ENCODE results near the gene SYNM. TPM values are rescaled to one million over a fixed set of nuclear protein-coding genes. Genes with fewer than 3 reads are reported as not detected.
"Not testable (repeated sequence)": the region's sequence is repeated elsewhere in the genome, so short reads cannot be mapped to it uniquely, and the experiment has no call there.

The SYNM gene
- total RNA-seq, 1 donor from 2014 or later: 0.55 TPM

- H3K36me3 Mint-ChIP-seq (ENCODE audit: low read depth): no peaks in the 10 kb centered on the region
- H3K27ac Mint-ChIP-seq: no peak overlapping the region
- H3K27me3 Mint-ChIP-seq (ENCODE audit: low read depth): peaks cover 55% of the 10 kb centered on the region
- DNase-seq (ENCODE audit: low spot score): no peak
- intact Hi-C loops (cut with micrococcal nuclease): loop anchor here (10.0 kb wide), 1 partner anchor 652 kb away; no protein-coding TSS in a partner anchor
- H3K4me1 Mint-ChIP-seq (ENCODE audit: low read depth): peaks cover 12% of the 10 kb centered on the region
- no peaks in the 10 kb centered on the region for H3K9me3 Mint-ChIP-seq
- no peak overlapping the region for H3K4me3 Mint-ChIP-seq (ENCODE audit: low read depth)
These were observed 1.6 kb upstream of the SYNM start for GRCh38 chr15:99103279-99103678.

GRCh38 chr15:99105514-99106341 lies 848 bp downstream of the SYNM start:
- no peaks in the 10 kb centered on the region for H3K9me3 Mint-ChIP-seq
- DNase-seq (ENCODE audit: low spot score): peak; percentile 41
- H3K4me1 Mint-ChIP-seq (ENCODE audit: low read depth): peaks cover 12% of the 10 kb centered on the region
- H3K27me3 Mint-ChIP-seq (ENCODE audit: low read depth): peaks cover 51% of the 10 kb centered on the region
- H3K36me3 Mint-ChIP-seq (ENCODE audit: low read depth): no peaks in the 10 kb centered on the region
- intact Hi-C loops (cut with micrococcal nuclease): loop anchor here (10.0 kb wide), 1 partner anchor 649 kb away; no protein-coding TSS in a partner anchor
- H3K27ac Mint-ChIP-seq: no peak overlapping the region
- H3K4me3 Mint-ChIP-seq (ENCODE audit: low read depth): peak overlapping the region; percentile 47

GRCh38 chr15:99106417-99107220 lies 1.7 kb downstream of the SYNM start:
- no peak overlapping the region for H3K27ac Mint-ChIP-seq

GRCh38 chr15:99108993-99109392 lies 4.1 kb downstream of the SYNM start:
- Mint-ChIP-seq H3K36me3 (ENCODE audit: low read depth) (no peaks in the 10 kb centered on the region), H3K9me3 (no peaks in the 10 kb centered on the region), H3K27me3 (ENCODE audit: low read depth) (peaks cover 35% of the 10 kb centered on the region)

More at GRCh38 chr15:99106417-99107220, 1.7 kb downstream of the SYNM start:
- DNase-seq (ENCODE audit: low spot score): no peak
- Mint-ChIP-seq H3K9me3 (no peaks in the 10 kb centered on the region), H3K4me1 (ENCODE audit: low read depth) (peaks cover 14% of the 10 kb centered on the region), H3K4me3 (ENCODE audit: low read depth) (peak overlapping the region; percentile 47), H3K27me3 (ENCODE audit: low read depth) (peaks cover 51% of the 10 kb centered on the region), H3K36me3 (ENCODE audit: low read depth) (no peaks in the 10 kb centered on the region)
- intact Hi-C loops (cut with micrococcal nuclease): loop anchor here (10.0 kb wide), 1 partner anchor 648 kb away; no protein-coding TSS in a partner anchor

GRCh38 chr15:99109555-99110021 lies 4.7 kb downstream of the SYNM start:
- intact Hi-C loops (cut with micrococcal nuclease): loop anchor here (10.0 kb wide), 1 partner anchor 645 kb away; no protein-coding TSS in a partner anchor
- H3K27ac Mint-ChIP-seq: no peak overlapping the region
- peaks cover 35% of the 10 kb centered on the region for H3K27me3 Mint-ChIP-seq (ENCODE audit: low read depth)
- no peaks in the 10 kb centered on the region for H3K9me3 Mint-ChIP-seq
- H3K4me1 Mint-ChIP-seq (ENCODE audit: low read depth): peaks cover 14% of the 10 kb centered on the region
- H3K36me3 Mint-ChIP-seq (ENCODE audit: low read depth): no peaks in the 10 kb centered on the region
- H3K4me3 Mint-ChIP-seq (ENCODE audit: low read depth): no peak overlapping the region
- no peak for DNase-seq (ENCODE audit: low spot score)

More at GRCh38 chr15:99108993-99109392, 4.1 kb downstream of the SYNM start:
- Mint-ChIP-seq H3K4me1 (ENCODE audit: low read depth) (peaks cover 14% of the 10 kb centered on the region), H3K27ac (no peak overlapping the region), H3K4me3 (ENCODE audit: low read depth) (no peak overlapping the region)
- intact Hi-C loops (cut with micrococcal nuclease): loop anchor here (10.0 kb wide), 1 partner anchor 646 kb away; no protein-coding TSS in a partner anchor
- DNase-seq (ENCODE audit: low spot score): no peak

GRCh38 chr15:99110093-99110492 lies 5.2 kb downstream of the SYNM start:
- no peak overlapping the region for H3K4me3 Mint-ChIP-seq (ENCODE audit: low read depth)
- no peaks in the 10 kb centered on the region for H3K36me3 Mint-ChIP-seq (ENCODE audit: low read depth)
- H3K27ac Mint-ChIP-seq: no peak overlapping the region
- no peak for DNase-seq (ENCODE audit: low spot score)
- peaks cover 35% of the 10 kb centered on the region for H3K27me3 Mint-ChIP-seq (ENCODE audit: low read depth)
- intact Hi-C loops (cut with micrococcal nuclease): no loop called here
- H3K4me1 Mint-ChIP-seq (ENCODE audit: low read depth): peaks cover 14% of the 10 kb centered on the region
- H3K9me3 Mint-ChIP-seq: no peaks in the 10 kb centered on the region

- Mint-ChIP-seq H3K36me3 (ENCODE audit: low read depth) (no peaks in the 10 kb centered on the region), H3K27ac (no peak overlapping the region), H3K4me3 (ENCODE audit: low read depth) (no peak overlapping the region), H3K4me1 (ENCODE audit: low read depth) (peaks cover 14% of the 10 kb centered on the region), H3K27me3 (ENCODE audit: low read depth) (peaks cover 35% of the 10 kb centered on the region), H3K9me3 (no peaks in the 10 kb centered on the region)
- DNase-seq (ENCODE audit: low spot score): no peak
- intact Hi-C loops (cut with micrococcal nuclease): no loop called here
These were observed 5.9 kb downstream of the SYNM start for GRCh38 chr15:99110581-99111320.

GRCh38 chr15:99111641-99112040 lies 6.8 kb downstream of the SYNM start:
- H3K4me1 Mint-ChIP-seq (ENCODE audit: low read depth); H3K36me3 Mint-ChIP-seq (ENCODE audit: low read depth); DNase-seq (ENCODE audit: low spot score); H3K4me3 Mint-ChIP-seq (ENCODE audit: low read depth); intact Hi-C loops (cut with micrococcal nuclease); H3K27ac Mint-ChIP-seq; H3K9me3 Mint-ChIP-seq: not testable (repeated sequence)
- H3K27me3 Mint-ChIP-seq (ENCODE audit: low read depth): peaks cover 29% of the 10 kb centered on the region

- Mint-ChIP-seq H3K9me3 (no peaks in the 10 kb centered on the region), H3K36me3 (ENCODE audit: low read depth) (no peaks in the 10 kb centered on the region), H3K4me1 (ENCODE audit: low read depth) (peaks cover 2% of the 10 kb centered on the region), H3K27me3 (ENCODE audit: low read depth) (peaks cover 18% of the 10 kb centered on the region), H3K27ac (no peak overlapping the region), H3K4me3 (ENCODE audit: low read depth) (no peak overlapping the region)
- DNase-seq (ENCODE audit: low spot score): no peak
- intact Hi-C loops (cut with micrococcal nuclease): no loop called here
These were observed 8.8 kb downstream of the SYNM start for GRCh38 chr15:99113547-99114271.

GRCh38 chr15:99114511-99115299 lies 9.8 kb downstream of the SYNM start:
- no peak overlapping the region for H3K4me3 Mint-ChIP-seq (ENCODE audit: low read depth)
- H3K36me3 Mint-ChIP-seq (ENCODE audit: low read depth): no peaks in the 10 kb centered on the region
- DNase-seq (ENCODE audit: low spot score): no peak
- intact Hi-C loops (cut with micrococcal nuclease): no loop called here
- H3K27me3 Mint-ChIP-seq (ENCODE audit: low read depth): peaks cover 10% of the 10 kb centered on the region
- no peak overlapping the region for H3K27ac Mint-ChIP-seq
- H3K4me1 Mint-ChIP-seq (ENCODE audit: low read depth): peaks cover 2% of the 10 kb centered on the region
- no peaks in the 10 kb centered on the region for H3K9me3 Mint-ChIP-seq
